ENCODE results near the gene PLA2R1. TPM values are rescaled to one million over a fixed set of nuclear protein-coding genes. Genes with fewer than 3 reads are reported as not detected.

PLA2R1 gene
- polyA plus RNA-seq, 1 donor: 1.9 TPM

DNA sequence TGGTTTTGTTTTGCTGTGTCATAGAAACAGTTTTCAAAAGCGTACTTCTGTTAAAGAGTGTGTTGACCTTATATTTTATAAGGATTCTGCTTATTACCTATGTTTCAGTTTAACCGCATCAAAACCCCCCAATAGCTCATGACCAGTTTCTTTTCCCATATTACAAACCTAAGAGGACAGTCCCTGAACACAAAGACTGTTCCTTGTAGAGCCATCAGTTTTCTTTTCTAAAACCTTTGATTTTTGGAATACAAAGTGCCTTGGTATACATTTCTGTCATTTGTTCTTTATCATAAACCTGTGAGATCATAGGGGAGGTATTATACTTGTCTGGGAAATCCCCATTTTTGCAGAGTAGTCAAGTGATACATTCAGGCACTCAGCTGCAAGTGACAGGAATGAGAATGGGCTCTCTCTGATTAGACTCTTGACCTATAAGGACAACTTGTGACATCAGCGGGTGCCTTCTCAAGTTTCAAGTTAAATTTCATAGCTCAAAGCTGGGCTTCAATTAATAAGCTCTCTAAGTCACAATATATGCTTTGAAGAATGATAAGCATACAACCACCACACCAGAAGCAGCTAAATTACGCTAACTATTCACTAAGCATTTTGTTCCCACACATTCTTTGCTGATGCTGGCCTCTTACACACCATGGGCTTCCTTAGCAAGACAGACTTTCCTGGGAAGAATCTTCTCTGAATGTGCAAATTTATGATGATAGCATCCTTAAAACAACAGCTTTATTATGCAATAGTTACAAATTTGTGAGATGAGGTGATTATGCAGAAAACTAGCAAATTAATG lies 167.0 kb downstream of the PLA2R1 start:
- DNase-seq (ENCODE audit: low read depth): no peak

DNA sequence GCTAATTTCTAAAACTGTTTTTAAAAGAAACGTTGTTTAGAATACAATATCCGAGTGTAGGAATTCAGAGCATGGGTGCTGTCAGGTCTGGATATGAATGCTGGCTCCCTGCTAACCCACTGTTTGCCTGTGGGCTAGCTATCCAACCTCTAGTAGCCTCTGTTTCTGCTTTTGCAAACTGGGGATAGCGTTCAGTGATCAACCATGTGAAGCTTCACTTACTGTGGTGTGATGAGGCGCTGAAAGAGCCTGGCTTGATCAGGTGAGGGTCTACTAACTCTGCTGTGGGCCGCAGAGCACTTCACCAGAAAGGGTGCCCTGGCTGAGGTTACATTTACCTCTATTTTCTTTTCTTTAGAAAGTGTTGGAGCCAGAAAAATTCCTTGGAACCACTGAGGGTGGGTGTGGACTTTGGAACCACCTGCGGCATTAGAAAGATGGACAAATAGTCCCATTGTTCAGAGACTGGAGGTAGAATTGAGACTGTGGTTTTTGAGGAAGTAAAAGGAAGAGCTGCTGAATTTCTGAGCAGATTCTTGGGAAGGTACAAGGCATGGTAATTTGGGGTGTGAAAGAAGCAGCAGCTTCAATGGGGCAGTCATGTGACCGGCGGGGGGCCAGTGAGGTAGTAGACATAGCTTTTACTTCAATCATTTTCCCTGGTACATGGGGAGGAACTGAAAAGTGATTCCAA lies 168.1 kb downstream of the PLA2R1 start:
- no peak for DNase-seq (ENCODE audit: low read depth)

DNA sequence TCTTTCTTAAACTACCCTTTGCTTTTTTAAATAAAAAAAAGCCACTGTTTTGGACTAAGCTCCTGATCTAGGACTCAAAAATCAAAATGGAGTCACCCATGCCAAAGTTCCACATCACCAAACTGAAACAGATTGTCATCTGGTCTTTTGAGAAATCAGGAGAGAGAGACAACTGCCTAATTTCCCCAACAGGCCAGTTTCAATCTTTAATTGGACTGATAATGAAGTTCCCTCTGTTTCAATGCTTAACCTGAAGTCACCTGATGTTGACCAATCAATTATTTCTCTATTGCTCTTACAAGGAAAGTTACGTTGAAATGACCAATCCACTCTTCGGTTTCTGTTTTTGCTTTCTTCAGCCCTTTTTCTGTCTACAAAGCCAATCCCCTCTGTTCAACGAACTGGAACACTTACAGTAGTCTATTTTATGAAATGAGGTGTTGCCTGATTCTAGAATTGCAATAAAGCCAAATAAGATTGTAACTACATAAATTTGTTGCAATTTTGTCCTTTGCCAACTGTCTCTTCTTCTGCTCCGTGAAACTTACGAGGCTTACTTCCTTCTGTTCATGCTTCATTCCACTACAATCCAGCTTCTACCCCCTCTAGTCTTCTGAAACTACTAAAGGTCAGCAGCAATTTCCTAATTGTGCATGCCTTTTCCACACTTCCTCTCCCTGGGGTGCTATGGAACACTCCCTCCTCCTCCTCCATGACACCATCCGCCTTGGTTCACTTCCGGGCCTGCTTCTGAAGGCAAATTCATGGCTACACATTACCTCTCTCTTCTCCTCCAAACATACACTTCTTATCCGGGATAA lies 169.2 kb downstream of the PLA2R1 start:
- no peak for DNase-seq (ENCODE audit: low read depth)

DNA sequence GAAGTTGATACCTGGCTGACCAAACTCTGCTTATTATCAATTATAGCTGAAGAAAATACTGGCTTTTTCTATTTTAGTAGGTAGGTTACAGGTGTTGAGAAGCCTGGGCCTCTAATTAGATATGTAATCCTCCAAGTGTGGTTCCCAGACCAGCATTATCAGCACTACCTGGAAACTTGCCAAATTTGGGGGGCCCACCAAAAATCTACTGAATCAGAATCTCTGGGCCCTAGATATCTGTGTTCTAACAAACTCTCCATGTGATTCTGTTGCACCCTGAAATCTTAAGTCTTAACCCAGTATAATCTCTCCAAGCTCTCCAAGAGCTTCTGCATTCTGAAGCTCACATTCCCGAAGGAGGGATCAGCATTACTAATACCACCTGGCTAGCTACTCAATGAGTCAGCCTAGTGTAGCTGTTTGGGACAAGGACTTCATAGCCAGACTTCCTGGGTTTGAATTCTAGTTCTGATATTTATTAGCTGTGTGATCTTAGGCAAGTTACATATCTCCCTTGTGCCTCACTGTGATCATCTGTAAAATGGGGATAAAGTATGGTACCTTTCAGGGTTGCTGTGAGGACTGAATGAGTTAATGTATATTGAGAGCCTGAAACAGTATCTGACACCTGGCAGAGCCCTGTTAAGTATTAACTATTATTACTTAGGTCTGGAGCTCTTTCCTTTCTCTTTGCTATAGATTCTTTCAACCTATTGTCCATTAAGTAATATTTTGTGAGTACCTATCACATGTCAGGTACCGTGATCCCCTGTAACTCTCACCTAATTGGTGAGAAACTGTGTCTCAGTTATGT lies 170.3 kb downstream of the PLA2R1 start:
- no peak for DNase-seq (ENCODE audit: low read depth)

DNA sequence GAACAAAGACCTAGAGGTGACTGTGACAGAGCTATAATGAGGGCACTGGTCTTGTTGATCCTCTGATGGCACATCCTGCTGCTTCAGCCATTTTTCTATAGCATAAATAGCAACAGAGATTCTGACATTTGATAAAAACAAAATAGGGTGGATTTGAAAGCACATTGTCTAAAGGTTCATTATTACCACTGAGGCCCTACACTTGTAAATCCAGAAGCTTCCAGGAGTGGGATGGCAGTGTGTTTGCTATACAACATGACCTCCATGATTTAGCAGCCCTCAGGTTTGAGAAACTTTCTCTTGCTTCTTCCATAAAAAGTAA lies 171.2 kb downstream of the PLA2R1 start:
- DNase-seq (ENCODE audit: low read depth): no peak

DNA sequence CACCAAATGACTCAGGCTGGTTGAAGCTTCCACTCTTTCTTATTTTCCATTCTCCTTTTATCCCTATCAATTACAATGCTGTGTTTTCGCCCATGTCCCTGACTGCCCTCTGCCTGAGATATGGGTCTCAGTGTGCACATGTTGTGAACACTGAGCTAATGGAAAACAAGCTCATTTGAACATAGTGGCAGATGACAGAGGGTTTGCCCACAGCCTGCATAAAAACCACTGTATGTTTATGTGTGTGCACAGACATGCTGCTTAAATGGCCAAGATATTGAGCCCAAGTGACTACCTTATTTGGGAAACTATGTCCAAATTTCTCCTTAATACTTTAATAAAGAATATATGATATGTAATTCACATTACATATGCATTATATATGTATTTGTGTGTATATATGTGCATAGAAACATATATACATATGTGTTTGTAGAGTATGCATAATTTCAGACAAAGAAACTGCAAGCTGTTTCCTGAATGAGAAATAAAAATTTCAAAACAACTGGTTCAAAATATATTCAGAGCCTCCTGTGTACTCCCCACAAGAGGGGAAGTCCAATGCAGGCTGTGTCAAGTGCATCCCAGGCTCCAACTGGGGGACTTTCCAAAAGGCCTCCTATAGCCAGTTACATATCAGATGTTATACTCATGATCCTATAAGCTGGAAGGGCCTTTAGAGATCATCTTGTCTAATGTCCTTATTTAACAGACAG lies 171.7 kb downstream of the PLA2R1 start:
- no peak for DNase-seq (ENCODE audit: low read depth)

DNA sequence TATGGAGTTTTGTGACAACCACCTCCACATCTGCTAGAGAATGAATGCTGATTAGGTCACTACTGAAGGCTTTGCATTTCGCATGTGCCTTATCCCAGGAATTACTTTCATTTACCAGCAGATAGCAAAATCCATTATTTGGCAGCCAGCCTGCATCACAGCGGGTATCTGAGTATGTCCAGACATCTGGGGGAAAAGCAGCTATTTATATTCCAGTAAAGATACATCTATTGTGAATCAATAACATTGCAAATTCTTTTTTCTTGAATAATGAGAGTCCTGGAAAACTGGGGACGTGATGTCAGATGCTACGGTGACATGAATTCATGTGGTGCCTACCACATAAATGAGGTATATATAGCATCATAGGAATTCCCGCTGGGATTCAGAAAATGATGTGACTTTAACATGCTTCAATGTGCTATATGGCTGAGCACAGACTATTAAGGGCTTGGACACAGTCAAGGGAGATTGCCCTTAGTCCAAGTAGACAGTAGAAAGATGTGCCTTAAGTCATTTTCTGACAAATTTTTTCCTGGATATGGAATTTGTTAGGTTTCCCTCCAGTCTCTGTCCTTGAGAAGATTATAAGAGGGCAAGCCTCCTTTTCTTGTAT lies 180.2 kb downstream of the PLA2R1 start:
- DNase-seq (ENCODE audit: low read depth): no peak

Other genes with a start within 250 kb of the PLA2R1 start
- gene LY75, start 157.9 kb downstream of the PLA2R1 start, polyA plus RNA-seq (ENCODE audit: insufficient read length): 0.47 TPM
- 47.9 TPM for gene ITGB6, start 137.7 kb upstream of the PLA2R1 start, polyA plus RNA-seq (ENCODE audit: insufficient read length)

Data from forelimb muscle (tissue), 1 donor.